Neural progenitor cell (in vitro differentiated cells): ENCODE measurements around the gene PRKAG2.

Source experiments
- CTCF ChIP-seq: fragments of 200-600 bp; sonication (generic); IDR thresholded peaks from 2 replicates; pipeline ENCODE4 v1.5.1; 2017; ENCODE audit warnings: antibody characterized with exemption, mild to moderate bottlenecking
- EZH2 ChIP-seq: fragments of 200-600 bp; sonication (generic); IDR thresholded peaks from 2 replicates; pipeline ENCODE4 v1.6.1; 2017; ENCODE audit warnings: antibody characterized with exemption, mild to moderate bottlenecking, moderate library complexity
- EZH2phosphoT487 ChIP-seq: fragments of 200-600 bp; sonication (generic); IDR thresholded peaks from 2 replicates; pipeline ENCODE4 v1.6.1; 2017; ENCODE audit warnings: antibody characterized with exemption

GRCh38 chr7:151795168-151795811, 81.6 kb downstream of the PRKAG2 start:
- no peak for TF ChIP-seq CTCF
- TF ChIP-seq EZH2, result no peak
- no peak for TF ChIP-seq EZH2phosphoT487
